Spleen (tissue), 11 donors: Measurements from ENCODE around the gene APBB1IP. TPM values are rescaled to one million over a fixed set of nuclear protein-coding genes. Genes with fewer than 3 reads are reported as not detected.

Experiments used
- DNase-seq: peaks from one replicate; pipeline ENCODE4 v3.0.0-alpha.2; 2020
- H3K27ac ChIP-seq, 8 donors: fragments of 200-600 bp; sonication (generic) in 7 of 8; 1 replicate in 4 of 8; 2 replicates in 4 of 8; pipeline versions ENCODE4 v1.5.0 to v1.8.0; 2016 to 2021; ENCODE audit warnings: inconsistent platforms in 4 of 8, mild to moderate bottlenecking in 4 of 8, moderate library complexity in 1 of 8
- H3K27me3 ChIP-seq, 7 donors: fragments of 200-600 bp; sonication (generic) in 6 of 7; replicated peaks in 1 of 7; 1 replicate in 4 of 7; 2 replicates in 3 of 7; pipeline versions ENCODE4 v1.5.0 to v1.8.0; 2016 to 2021; ENCODE audit warnings: inconsistent platforms in 3 of 7, mild to moderate bottlenecking in 1 of 7
- H3K36me3 ChIP-seq, 6 donors: fragments of 200-600 bp; sonication (generic) in 5 of 6; 1 replicate in 4 of 6; 2 replicates in 2 of 6; pipeline versions ENCODE4 v1.5.0 to v1.8.0; 2016 to 2021; ENCODE audit warnings: inconsistent platforms in 2 of 6
- H3K4me1 ChIP-seq, 6 donors: fragments of 200-600 bp; sonication (generic) in 5 of 6; 1 replicate in 3 of 6; 2 replicates in 3 of 6; pipeline versions ENCODE4 v1.5.0 to v1.8.0; 2016 to 2021; ENCODE audit warnings: inconsistent platforms in 3 of 6
- H3K4me3 ChIP-seq, 8 donors: fragments of 200-600 bp; sonication (generic) in 7 of 8; 1 replicate in 4 of 8; 2 replicates in 4 of 8; pipeline versions ENCODE4 v1.5.0 to v1.8.0; 2016 to 2021; ENCODE audit warnings: inconsistent platforms in 4 of 8, mild to moderate bottlenecking in 4 of 8, moderate library complexity in 2 of 8
- H3K9me3 ChIP-seq, 8 donors: fragments of 200-600 bp; sonication (generic) in 7 of 8; 1 replicate in 4 of 8; 2 replicates in 4 of 8; pipeline versions ENCODE4 v1.5.0 to v1.8.0; 2016 to 2021; ENCODE audit warnings: inconsistent platforms in 4 of 8
- POLR2A ChIP-seq, 3 donors: fragments of 450-650 bp; IDR thresholded peaks; one replicate each; pipeline ENCODE4 v1.5.1; 2017; ENCODE audit warnings: antibody characterized with exemption in 3 of 3, mild to moderate bottlenecking in 1 of 3
- POLR2AphosphoS5 ChIP-seq, 3 donors: sonication (generic); formaldehyde crosslinking; IDR thresholded peaks; one replicate each; pipeline ENCODE4 v1.5.1; 2017; ENCODE audit warnings: antibody characterized with exemption in 3 of 3
- WGBS, 5 donors: extraction: QIAGEN DNeasy Blood & Tissue Kit in 3 of 5; methylation state at CpG; one replicate each; pipeline versions ENCODE4 v1.1.5 to v1.1.7; 2013 to 2018; 5-methylcytosine and 5-hydroxymethylcytosine counted together
- intact Hi-C: fragments of 100-400 bp; cut with DNase I; formaldehyde crosslinking; loops from one replicate; pipeline ENCODE4 v1.15.0; 2023; ENCODE audit warnings: low total_unique reads
- polyA plus RNA-seq, 3 donors: library from polyadenylated mRNA; stranded (reverse); fragments of 200-250 nt; gene quantifications; one replicate each; pipeline ENCODE4 v1.2.1, GENCODE V29; 2013
- total RNA-seq, 7 donors: library from RNA; depleted of rRNA in 3 of 7; stranded (reverse); fragments of >200 nt in 3 of 7; fragmentation: NEBNext Ultra II Directional in 4 of 7; extraction: Animal tissue kit (Norgen Biotek cat#: 25700) in 4 of 7; gene quantifications; one replicate each; pipeline versions ENCODE4 v1.1.0 to v1.2.1, GENCODE V29; 2016 to 2021
- TF ChIP-seq, protein P1 (sequence below), 11 experiments: fragments of 200-600 bp in 7 of 11; fragments of 450-650 bp in 4 of 11; sonication (generic) in 4 of 11; IDR thresholded peaks in 8 of 11; conservative IDR thresholded peaks in 3 of 11; 1 replicate in 7 of 11; 2 replicates in 4 of 11; pipeline versions ENCODE4 v1.4.0 to v1.8.0; 2016 to 2021; ENCODE audit warnings: antibody characterized with exemption in 11 of 11, inconsistent platforms in 4 of 11, mild to moderate bottlenecking in 1 of 11
- donor health status: healthy with polysubstance abuse.
- donor health status: DM: no; HTN: no; CAD: no; lungs with moderate emphysema.
- donor health status: DM: no; HTN: no; CAD: no.
- donor health status: Bipolar disorder and iron deficiency.
- donor health status: healthy.
- donor health status: DM: no; HTN: no; CAD: no.
- donor health status: DM: yes; HTN: yes; CAD: no.

Gene APBB1IP
- total and polyA plus RNA-seq, 10 donors, result 19.7 to 136 (median 79.2) TPM

DNA sequence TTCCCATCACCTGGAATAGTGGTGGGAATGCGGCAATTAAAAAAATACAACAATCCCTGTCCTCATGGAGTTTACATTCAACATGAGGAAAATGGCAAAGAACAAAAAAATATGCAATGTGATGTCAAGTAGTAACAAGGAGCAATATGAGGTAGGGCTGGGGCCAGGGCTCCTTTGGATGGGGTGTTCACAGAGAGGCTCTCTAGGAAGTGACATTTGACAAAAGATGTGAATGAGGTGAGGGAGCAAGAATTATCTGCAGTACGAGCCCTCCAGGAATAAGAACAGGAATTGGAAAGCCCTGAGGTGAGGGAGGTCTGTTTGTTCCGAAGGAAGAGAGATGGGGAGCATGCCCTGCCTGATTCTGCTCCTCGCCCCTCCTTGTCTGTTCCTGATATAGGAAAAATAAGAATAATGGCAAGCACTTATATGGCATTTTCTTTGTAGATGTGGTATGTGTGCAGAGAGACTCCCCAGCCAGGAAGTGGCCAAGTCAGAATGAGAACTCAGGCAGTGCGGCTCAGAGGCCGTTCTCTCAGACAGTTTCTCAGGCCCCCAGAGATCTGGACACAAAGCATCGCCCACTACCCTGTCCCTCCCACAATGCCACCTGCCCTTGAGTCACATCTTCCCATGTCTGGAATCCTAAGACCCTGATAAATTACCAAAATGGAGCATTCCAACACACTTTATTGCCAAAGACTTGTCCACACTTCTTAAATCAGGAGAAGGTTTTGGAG, 105.6 kb downstream of the APBB1IP start:
- peak overlapping the region in 6 of 8 donors; percentile 42 to 75 (median 64) for H3K27ac ChIP-seq
- TF ChIP-seq, protein P1, sequence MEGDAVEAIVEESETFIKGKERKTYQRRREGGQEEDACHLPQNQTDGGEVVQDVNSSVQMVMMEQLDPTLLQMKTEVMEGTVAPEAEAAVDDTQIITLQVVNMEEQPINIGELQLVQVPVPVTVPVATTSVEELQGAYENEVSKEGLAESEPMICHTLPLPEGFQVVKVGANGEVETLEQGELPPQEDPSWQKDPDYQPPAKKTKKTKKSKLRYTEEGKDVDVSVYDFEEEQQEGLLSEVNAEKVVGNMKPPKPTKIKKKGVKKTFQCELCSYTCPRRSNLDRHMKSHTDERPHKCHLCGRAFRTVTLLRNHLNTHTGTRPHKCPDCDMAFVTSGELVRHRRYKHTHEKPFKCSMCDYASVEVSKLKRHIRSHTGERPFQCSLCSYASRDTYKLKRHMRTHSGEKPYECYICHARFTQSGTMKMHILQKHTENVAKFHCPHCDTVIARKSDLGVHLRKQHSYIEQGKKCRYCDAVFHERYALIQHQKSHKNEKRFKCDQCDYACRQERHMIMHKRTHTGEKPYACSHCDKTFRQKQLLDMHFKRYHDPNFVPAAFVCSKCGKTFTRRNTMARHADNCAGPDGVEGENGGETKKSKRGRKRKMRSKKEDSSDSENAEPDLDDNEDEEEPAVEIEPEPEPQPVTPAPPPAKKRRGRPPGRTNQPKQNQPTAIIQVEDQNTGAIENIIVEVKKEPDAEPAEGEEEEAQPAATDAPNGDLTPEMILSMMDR (IDR thresholded peaks at IDR 0.05 in 8 of 11, conservative IDR thresholded peaks at IDR 0.05 in 3 of 11), result no peak
- TF ChIP-seq POLR2AphosphoS5 (IDR thresholded peaks at IDR 0.05) (no peak), POLR2A (IDR thresholded peaks at IDR 0.05) (no peak)
- DNase-seq, result no peak
- peaks cover 0 to 6% (median 3%) of the 10 kb centered on the region in 8 donors for H3K9me3 ChIP-seq
- peaks cover 0 to 45% (median 19%) of the 10 kb centered on the region in 6 donors for H3K4me1 ChIP-seq
- intact Hi-C loops, result no loop called here
- peaks cover 0 to 90% (median 26%) of the 10 kb centered on the region in 6 donors for H3K36me3 ChIP-seq
- 63 to 81% (median 74%) methylated on average over 7 of the region's 7 CpGs for WGBS, 5 donors
- no peaks in the 10 kb centered on the region for H3K27me3 ChIP-seq
- no peak overlapping the region for H3K4me3 ChIP-seq

DNA sequence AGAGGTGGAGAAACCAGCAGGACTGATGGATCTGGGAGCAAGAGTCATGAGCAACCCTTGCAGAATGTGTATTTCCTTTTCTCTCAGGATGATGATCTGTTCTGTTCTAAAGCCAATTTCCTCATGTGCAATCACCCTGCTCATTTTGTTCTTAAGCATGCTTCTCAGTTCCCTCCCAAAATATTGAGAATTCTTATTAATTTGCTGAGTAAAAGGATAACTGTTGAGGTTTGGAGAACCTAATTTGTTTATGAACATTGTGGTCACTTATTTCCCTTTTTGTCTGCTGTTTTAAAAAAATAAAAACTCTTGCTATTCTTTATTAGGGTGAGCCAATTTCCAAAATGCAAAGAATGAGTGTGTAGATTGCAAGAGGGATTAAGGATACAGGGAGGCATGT, 106.8 kb downstream of the APBB1IP start:
- intact Hi-C loops, result no loop called here
- peaks cover 0 to 94% (median 26%) of the 10 kb centered on the region in 6 donors for H3K36me3 ChIP-seq

DNA sequence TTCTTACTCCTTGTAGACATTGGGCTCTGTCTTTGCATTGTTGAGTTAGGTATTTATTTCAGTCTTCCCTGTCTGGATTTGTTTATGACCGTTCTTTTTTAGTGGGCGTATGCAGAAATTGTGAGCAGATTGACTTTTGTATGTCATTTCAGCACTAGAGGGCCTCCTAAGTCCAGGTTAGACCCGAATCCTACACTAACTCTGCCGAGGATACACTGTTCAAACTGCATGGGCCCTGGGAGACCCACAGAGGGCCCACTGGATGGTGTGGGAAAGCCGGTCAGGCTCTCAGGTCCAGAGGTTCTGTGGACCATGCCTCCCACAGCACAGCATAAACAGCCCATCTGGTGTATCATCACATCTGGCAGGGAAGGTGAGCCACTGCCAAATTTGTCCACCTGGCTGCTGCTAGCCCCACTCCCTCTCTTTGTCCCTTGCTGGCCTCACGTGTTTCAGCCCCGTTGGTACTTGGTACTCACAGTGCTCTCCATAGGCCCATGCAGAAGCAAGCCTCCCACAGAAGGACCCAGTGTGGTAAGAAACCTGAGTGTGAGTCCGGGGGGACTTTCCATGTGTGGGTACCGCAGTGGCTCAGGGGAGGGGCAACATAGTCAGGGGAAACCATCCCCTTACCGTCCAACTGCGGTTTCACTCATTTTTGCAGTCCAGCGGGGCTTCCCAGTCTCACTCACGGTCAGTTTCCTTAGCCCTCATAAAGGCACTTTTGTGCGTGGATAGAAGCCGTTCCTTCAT, 112.8 kb downstream of the APBB1IP start:
- peaks cover 0 to 98% (median 33%) of the 10 kb centered on the region in 6 donors for H3K36me3 ChIP-seq
- H3K27me3 ChIP-seq, result no peaks in the 10 kb centered on the region
- intact Hi-C loops, result no loop called here
- peaks cover 0 to 34% (median 27%) of the 10 kb centered on the region in 8 donors for H3K9me3 ChIP-seq
- no peak for TF ChIP-seq POLR2AphosphoS5 (IDR thresholded peaks at IDR 0.05)
- TF ChIP-seq, protein P1 (IDR thresholded peaks at IDR 0.05 in 8 of 11, conservative IDR thresholded peaks at IDR 0.05 in 3 of 11), result no peak
- TF ChIP-seq POLR2A (IDR thresholded peaks at IDR 0.05), result no peak
- no peak for DNase-seq
- 74 to 94% (median 84%) methylated on average over 15 of the region's 15 CpGs for WGBS, 5 donors
- peaks cover 0 to 23% (median 0%) of the 10 kb centered on the region in 6 donors for H3K4me1 ChIP-seq
- H3K4me3 ChIP-seq, result no peak overlapping the region
- H3K27ac ChIP-seq, result peak overlapping the region in 2 of 8 donors; percentile 12 to 43

More for the DNA sequence above, 106.8 kb downstream of the APBB1IP start:
- Histone ChIP-seq H3K27ac (peak overlapping the region in 6 of 8 donors; percentile 42 to 75 (median 64)), H3K4me1 (peaks cover 0 to 34% (median 19%) of the 10 kb centered on the region in 6 donors), H3K27me3 (no peaks in the 10 kb centered on the region), H3K4me3 (no peak overlapping the region), H3K9me3 (peaks cover 0 to 18% (median 15%) of the 10 kb centered on the region in 8 donors)
- DNase-seq, result no peak
- TF ChIP-seq, protein P1 (IDR thresholded peaks at IDR 0.05 in 8 of 11, conservative IDR thresholded peaks at IDR 0.05 in 3 of 11), result no peak
- TF ChIP-seq POLR2AphosphoS5 (IDR thresholded peaks at IDR 0.05) (no peak), POLR2A (IDR thresholded peaks at IDR 0.05) (no peak)

DNA sequence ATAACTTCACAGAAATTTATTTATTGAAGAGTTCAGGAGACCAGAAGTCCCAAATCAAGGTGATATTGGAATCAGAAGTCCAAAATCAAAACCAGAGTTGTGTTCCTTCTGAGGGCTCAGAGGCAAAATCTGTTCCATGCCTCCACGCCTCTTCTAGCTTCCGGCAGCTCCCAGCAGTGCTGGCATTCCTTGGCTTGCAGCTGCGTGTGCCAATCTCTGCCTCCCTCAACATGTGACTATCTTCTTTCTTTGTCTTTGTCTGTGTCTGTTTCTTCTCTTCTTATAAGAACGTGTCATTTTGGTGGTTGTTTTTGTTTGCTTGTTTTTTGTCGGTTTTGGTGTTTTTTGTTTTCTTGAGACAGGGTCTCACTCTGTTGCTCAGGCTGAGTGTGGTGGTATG, 116.1 kb downstream of the APBB1IP start:
- Histone ChIP-seq H3K36me3 (peaks cover 0 to 98% (median 32%) of the 10 kb centered on the region in 6 donors), H3K4me1 (peaks cover 0 to 54% (median 11%) of the 10 kb centered on the region in 6 donors), H3K9me3 (peaks cover 0 to 23% (median 19%) of the 10 kb centered on the region in 8 donors), H3K27ac (peak overlapping the region in 5 of 8 donors; percentile 9 to 91 (median 87)), H3K4me3 (no peak overlapping the region), H3K27me3 (no peaks in the 10 kb centered on the region)
- WGBS, 5 donors, result 89 to 96% (median 93%) methylated on average over 5 of the region's 5 CpGs
- no peak for DNase-seq
- intact Hi-C loops, result no loop called here
- no peak for TF ChIP-seq POLR2A (IDR thresholded peaks at IDR 0.05)
- TF ChIP-seq POLR2AphosphoS5 (IDR thresholded peaks at IDR 0.05), result no peak
- TF ChIP-seq, protein P1 (IDR thresholded peaks at IDR 0.05 in 8 of 11, conservative IDR thresholded peaks at IDR 0.05 in 3 of 11), result no peak
